Tibial nerve (tissue), 4 donors: ENCODE data around the gene RGS7BP.

Experiments
- EP300 ChIP-seq, 2 donors: sonication (generic); formaldehyde crosslinking; IDR thresholded peaks; one replicate each; pipeline ENCODE4 v1.6.1; 2017; ENCODE audit warnings: antibody characterized with exemption in 2 of 2, mild to moderate bottlenecking in 1 of 2
- TF ChIP-seq, protein P1 (sequence below), 5 experiments: fragments of 200-600 bp in 3 of 5; fragments of 450-650 bp in 2 of 5; sonication (generic) in 3 of 5; IDR thresholded peaks; one replicate each; pipeline ENCODE4 v1.5.1; 2016 to 2019; ENCODE audit warnings: antibody characterized with exemption in 5 of 5, mild to moderate bottlenecking in 3 of 5, moderate library complexity in 2 of 5

GRCh38 chr5:64486163-64486562, 19.7 kb upstream of the RGS7BP start:
- TF ChIP-seq, protein P1, sequence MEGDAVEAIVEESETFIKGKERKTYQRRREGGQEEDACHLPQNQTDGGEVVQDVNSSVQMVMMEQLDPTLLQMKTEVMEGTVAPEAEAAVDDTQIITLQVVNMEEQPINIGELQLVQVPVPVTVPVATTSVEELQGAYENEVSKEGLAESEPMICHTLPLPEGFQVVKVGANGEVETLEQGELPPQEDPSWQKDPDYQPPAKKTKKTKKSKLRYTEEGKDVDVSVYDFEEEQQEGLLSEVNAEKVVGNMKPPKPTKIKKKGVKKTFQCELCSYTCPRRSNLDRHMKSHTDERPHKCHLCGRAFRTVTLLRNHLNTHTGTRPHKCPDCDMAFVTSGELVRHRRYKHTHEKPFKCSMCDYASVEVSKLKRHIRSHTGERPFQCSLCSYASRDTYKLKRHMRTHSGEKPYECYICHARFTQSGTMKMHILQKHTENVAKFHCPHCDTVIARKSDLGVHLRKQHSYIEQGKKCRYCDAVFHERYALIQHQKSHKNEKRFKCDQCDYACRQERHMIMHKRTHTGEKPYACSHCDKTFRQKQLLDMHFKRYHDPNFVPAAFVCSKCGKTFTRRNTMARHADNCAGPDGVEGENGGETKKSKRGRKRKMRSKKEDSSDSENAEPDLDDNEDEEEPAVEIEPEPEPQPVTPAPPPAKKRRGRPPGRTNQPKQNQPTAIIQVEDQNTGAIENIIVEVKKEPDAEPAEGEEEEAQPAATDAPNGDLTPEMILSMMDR (IDR thresholded peaks at IDR 0.05): no peak
- no peak for TF ChIP-seq EP300 (IDR thresholded peaks at IDR 0.05)
